ENCODE results near the gene TOR2A.

Gene TOR2A

DNA sequence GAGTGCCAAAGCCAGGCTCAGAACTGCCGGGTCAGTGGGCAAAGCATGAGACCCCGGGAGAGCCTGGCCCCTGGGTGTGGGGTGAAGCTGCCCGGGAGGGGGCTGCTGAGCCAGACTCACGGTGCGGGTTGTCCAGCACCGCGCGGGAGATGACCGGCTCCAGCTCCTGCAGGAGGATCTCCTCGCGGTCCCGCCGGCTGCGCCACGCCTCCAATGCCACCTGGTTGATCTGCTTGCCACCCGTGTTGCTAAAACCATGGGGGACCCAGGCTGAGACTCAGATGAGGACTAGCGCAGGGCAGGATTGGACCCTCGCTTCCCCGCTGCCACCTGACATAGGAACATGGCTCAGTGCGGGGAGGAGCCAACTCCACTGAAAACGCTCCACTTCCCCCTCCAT, 2.6 kb downstream of the TOR2A start:
- H3K4me2 ChIP-seq (ENCODE audit: low read depth, low read length, poor library complexity, severe bottlenecking): no peak overlapping the region
- no peaks in the 10 kb centered on the region for H3K27me3 ChIP-seq (ENCODE audit: insufficient read depth, low read length, poor library complexity, severe bottlenecking)
- no peak overlapping the region for H3K9ac ChIP-seq (ENCODE audit: low read depth, low read length, poor library complexity, severe bottlenecking)
- no peaks in the 10 kb centered on the region for H3K9me2 ChIP-seq (replicated peaks; ENCODE audit: low read depth, low read length)
- peaks cover 9% of the 10 kb centered on the region for H3K79me2 ChIP-seq (ENCODE audit: insufficient read depth, low read length)
- no peak overlapping the region for H2AFZ ChIP-seq (ENCODE audit: low read length)
- H3K9me3 ChIP-seq (ENCODE audit: insufficient read depth, low read depth, low read length): no peaks in the 10 kb centered on the region
- no peak overlapping the region for H3K4me3 ChIP-seq (ENCODE audit: low read length, poor library complexity, severe bottlenecking)
- no peaks in the 10 kb centered on the region for H3K36me3 ChIP-seq (ENCODE audit: insufficient read depth, low read length)
- H3F3A ChIP-seq (ENCODE audit: low read depth): no peaks in the 10 kb centered on the region
- H3K4me1 ChIP-seq (ENCODE audit: insufficient read depth, low read length, poor library complexity, severe bottlenecking): peaks cover 14% of the 10 kb centered on the region
- H4K20me1 ChIP-seq (ENCODE audit: insufficient read depth, low read length, poor library complexity, severe bottlenecking): peaks cover 5% of the 10 kb centered on the region
- TF ChIP-seq, protein P1, sequence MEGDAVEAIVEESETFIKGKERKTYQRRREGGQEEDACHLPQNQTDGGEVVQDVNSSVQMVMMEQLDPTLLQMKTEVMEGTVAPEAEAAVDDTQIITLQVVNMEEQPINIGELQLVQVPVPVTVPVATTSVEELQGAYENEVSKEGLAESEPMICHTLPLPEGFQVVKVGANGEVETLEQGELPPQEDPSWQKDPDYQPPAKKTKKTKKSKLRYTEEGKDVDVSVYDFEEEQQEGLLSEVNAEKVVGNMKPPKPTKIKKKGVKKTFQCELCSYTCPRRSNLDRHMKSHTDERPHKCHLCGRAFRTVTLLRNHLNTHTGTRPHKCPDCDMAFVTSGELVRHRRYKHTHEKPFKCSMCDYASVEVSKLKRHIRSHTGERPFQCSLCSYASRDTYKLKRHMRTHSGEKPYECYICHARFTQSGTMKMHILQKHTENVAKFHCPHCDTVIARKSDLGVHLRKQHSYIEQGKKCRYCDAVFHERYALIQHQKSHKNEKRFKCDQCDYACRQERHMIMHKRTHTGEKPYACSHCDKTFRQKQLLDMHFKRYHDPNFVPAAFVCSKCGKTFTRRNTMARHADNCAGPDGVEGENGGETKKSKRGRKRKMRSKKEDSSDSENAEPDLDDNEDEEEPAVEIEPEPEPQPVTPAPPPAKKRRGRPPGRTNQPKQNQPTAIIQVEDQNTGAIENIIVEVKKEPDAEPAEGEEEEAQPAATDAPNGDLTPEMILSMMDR (conservative IDR thresholded peaks at IDR 0.05; ENCODE audit: low read length): no peak
- TF ChIP-seq EZH2phosphoT487 (IDR thresholded peaks at IDR 0.05; ENCODE audit: borderline replicate concordance): no peak

GRCh38 chr9:127731938-127732337, 3.2 kb downstream of the TOR2A start:
- Histone ChIP-seq H3F3A (ENCODE audit: low read depth) (no peaks in the 10 kb centered on the region), H3K9me3 (ENCODE audit: insufficient read depth, low read depth, low read length) (no peaks in the 10 kb centered on the region), H3K27me3 (ENCODE audit: insufficient read depth, low read length, poor library complexity, severe bottlenecking) (no peaks in the 10 kb centered on the region), H3K36me3 (ENCODE audit: insufficient read depth, low read length) (no peaks in the 10 kb centered on the region), H3K4me1 (ENCODE audit: insufficient read depth, low read length, poor library complexity, severe bottlenecking) (peaks cover 14% of the 10 kb centered on the region), H2AFZ (ENCODE audit: low read length) (no peak overlapping the region), H3K9me2 (replicated peaks; ENCODE audit: low read depth, low read length) (no peaks in the 10 kb centered on the region), H3K4me3 (ENCODE audit: low read length, poor library complexity, severe bottlenecking) (no peak overlapping the region), H4K20me1 (ENCODE audit: insufficient read depth, low read length, poor library complexity, severe bottlenecking) (peaks cover 5% of the 10 kb centered on the region), H3K4me2 (ENCODE audit: low read depth, low read length, poor library complexity, severe bottlenecking) (no peak overlapping the region), H3K79me2 (ENCODE audit: insufficient read depth, low read length) (peaks cover 9% of the 10 kb centered on the region), H3K9ac (ENCODE audit: low read depth, low read length, poor library complexity, severe bottlenecking) (no peak overlapping the region)
- TF ChIP-seq, protein P1 (conservative IDR thresholded peaks at IDR 0.05; ENCODE audit: low read length): no peak
- TF ChIP-seq EZH2phosphoT487 (IDR thresholded peaks at IDR 0.05; ENCODE audit: borderline replicate concordance): no peak

- no peaks in the 10 kb centered on the region for H3K36me3 ChIP-seq (ENCODE audit: insufficient read depth, low read length)
- peaks cover 5% of the 10 kb centered on the region for H4K20me1 ChIP-seq (ENCODE audit: insufficient read depth, low read length, poor library complexity, severe bottlenecking)
- TF ChIP-seq EZH2phosphoT487 (IDR thresholded peaks at IDR 0.05; ENCODE audit: borderline replicate concordance): no peak
- TF ChIP-seq, protein P1 (conservative IDR thresholded peaks at IDR 0.05; ENCODE audit: low read length): no peak
- H2AFZ ChIP-seq (ENCODE audit: low read length): no peak overlapping the region
- H3K79me2 ChIP-seq (ENCODE audit: insufficient read depth, low read length): peaks cover 9% of the 10 kb centered on the region
- no peak overlapping the region for H3K4me3 ChIP-seq (ENCODE audit: low read length, poor library complexity, severe bottlenecking)
- H3F3A ChIP-seq (ENCODE audit: low read depth): no peaks in the 10 kb centered on the region
- no peak overlapping the region for H3K9ac ChIP-seq (ENCODE audit: low read depth, low read length, poor library complexity, severe bottlenecking)
- no peaks in the 10 kb centered on the region for H3K9me2 ChIP-seq (replicated peaks; ENCODE audit: low read depth, low read length)
- H3K9me3 ChIP-seq (ENCODE audit: insufficient read depth, low read depth, low read length): no peaks in the 10 kb centered on the region
- no peak overlapping the region for H3K4me2 ChIP-seq (ENCODE audit: low read depth, low read length, poor library complexity, severe bottlenecking)
- peaks cover 14% of the 10 kb centered on the region for H3K4me1 ChIP-seq (ENCODE audit: insufficient read depth, low read length, poor library complexity, severe bottlenecking)
- no peaks in the 10 kb centered on the region for H3K27me3 ChIP-seq (ENCODE audit: insufficient read depth, low read length, poor library complexity, severe bottlenecking)
Measured at GRCh38 chr9:127730799-127731410, 4.2 kb downstream of the TOR2A start.

Data from Loucy (cell line).